ENCODE results near the gene OSTN. TPM values are rescaled to one million over a fixed set of nuclear protein-coding genes. Genes with fewer than 3 reads are reported as not detected.

The OSTN gene
- polyA plus RNA-seq, 1 experiment: not detected

GRCh38 chr3:191221638-191222037, 22.6 kb downstream of the OSTN start:
- H3K27ac ChIP-seq (ENCODE audit: low read depth, low read length): no peak overlapping the region
- CTCF ChIA-PET: no interaction called here
- no peak for DNase-seq (ENCODE audit: low read depth, low spot score)
- H3K9me3 ChIP-seq (ENCODE audit: control insufficient read depth, insufficient read depth, low read length): no peaks in the 10 kb centered on the region
- no peak for TF ChIP-seq CTCF (IDR thresholded peaks at IDR 0.05; ENCODE audit: low read depth, low read length)
- no peak overlapping the region for H3K4me3 ChIP-seq (ENCODE audit: low read depth, low read length)
- POLR2A ChIA-PET: no interaction called here
- H3K27me3 ChIP-seq (ENCODE audit: control insufficient read depth, insufficient read depth, low read length): no peaks in the 10 kb centered on the region

GRCh38 chr3:191227541-191227940, 28.5 kb downstream of the OSTN start:
- no peak for TF ChIP-seq CTCF (IDR thresholded peaks at IDR 0.05; ENCODE audit: low read depth, low read length)
- DNase-seq (ENCODE audit: low read depth, low spot score): no peak
- Histone ChIP-seq H3K27me3 (ENCODE audit: control insufficient read depth, insufficient read depth, low read length) (no peaks in the 10 kb centered on the region), H3K27ac (ENCODE audit: low read depth, low read length) (no peak overlapping the region), H3K4me3 (ENCODE audit: low read depth, low read length) (no peak overlapping the region), H3K9me3 (ENCODE audit: control insufficient read depth, insufficient read depth, low read length) (no peaks in the 10 kb centered on the region)
- ChIA-PET POLR2A (no interaction called here), CTCF (no interaction called here)

DNA sequence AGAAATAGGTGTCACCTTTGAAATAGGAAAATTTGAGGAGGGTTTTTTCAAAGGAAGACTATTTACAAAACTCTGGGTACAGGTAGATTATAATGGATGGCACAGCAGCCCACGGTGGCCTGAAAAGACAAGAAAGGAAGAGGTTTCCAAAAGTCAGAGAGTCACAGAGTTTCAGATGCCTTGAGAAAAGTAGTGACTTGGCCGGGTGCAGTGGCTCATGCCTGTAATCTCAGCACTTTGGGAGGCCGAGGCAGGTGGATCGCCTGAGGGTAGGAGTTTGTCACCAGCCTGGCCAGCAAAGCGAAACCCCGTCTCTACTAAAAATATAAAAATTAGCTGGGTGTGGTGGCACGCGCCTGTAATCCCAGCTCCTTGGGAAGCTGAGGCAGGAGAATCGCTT, 35.2 kb downstream of the OSTN start:
- POLR2A ChIA-PET: no interaction called here
- Histone ChIP-seq H3K9me3 (ENCODE audit: control insufficient read depth, insufficient read depth, low read length) (no peaks in the 10 kb centered on the region), H3K27me3 (ENCODE audit: control insufficient read depth, insufficient read depth, low read length) (no peaks in the 10 kb centered on the region), H3K4me3 (ENCODE audit: low read depth, low read length) (no peak overlapping the region), H3K27ac (ENCODE audit: low read depth, low read length) (no peak overlapping the region)
- DNase-seq (ENCODE audit: low read depth, low spot score): no peak
- TF ChIP-seq CTCF (IDR thresholded peaks at IDR 0.05; ENCODE audit: low read depth, low read length): no peak
- CTCF ChIA-PET: no interaction called here

- no peaks in the 10 kb centered on the region for H3K9me3 ChIP-seq (ENCODE audit: control insufficient read depth, insufficient read depth, low read length)
- POLR2A ChIA-PET: no interaction called here
- CTCF ChIA-PET: interaction anchor here (1.0 to 1.6 kb wide), 2 partner anchors 351 to 1209 kb away, joined by 3 read pairs; no protein-coding TSS in a partner anchor
- no peak overlapping the region for H3K4me3 ChIP-seq (ENCODE audit: low read depth, low read length)
- DNase-seq (ENCODE audit: low read depth, low spot score): no peak
- peak overlapping the region; percentile 70 for H3K27ac ChIP-seq (ENCODE audit: low read depth, low read length)
- H3K27me3 ChIP-seq (ENCODE audit: control insufficient read depth, insufficient read depth, low read length): no peaks in the 10 kb centered on the region
- TF ChIP-seq CTCF (IDR thresholded peaks at IDR 0.05; ENCODE audit: low read depth, low read length): no peak
Observed at GRCh38 chr3:191235331-191236314, 36.6 kb downstream of the OSTN start.

DNA sequence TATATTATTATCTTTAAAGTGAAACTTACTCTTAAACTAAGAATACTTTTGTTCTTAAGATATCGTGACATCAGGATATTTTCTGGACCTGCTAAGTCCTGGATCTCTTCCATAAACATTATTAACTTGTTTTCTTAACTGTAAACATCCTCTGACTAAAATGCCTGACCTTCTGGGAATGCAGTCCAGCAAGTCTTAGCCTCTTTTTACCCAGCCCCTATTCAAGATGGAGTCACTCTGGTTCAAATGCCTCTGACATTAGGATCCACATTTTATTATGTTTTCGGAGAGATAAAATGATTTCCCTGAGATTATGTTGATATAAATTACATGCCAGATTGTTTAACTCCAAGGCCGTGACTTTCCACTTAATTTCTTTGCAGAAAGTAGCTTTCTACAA, 37.6 kb downstream of the OSTN start:
- TF ChIP-seq CTCF (IDR thresholded peaks at IDR 0.05; ENCODE audit: low read depth, low read length): no peak
- Histone ChIP-seq H3K4me3 (ENCODE audit: low read depth, low read length) (no peak overlapping the region), H3K27me3 (ENCODE audit: control insufficient read depth, insufficient read depth, low read length) (no peaks in the 10 kb centered on the region), H3K27ac (ENCODE audit: low read depth, low read length) (no peak overlapping the region), H3K9me3 (ENCODE audit: control insufficient read depth, insufficient read depth, low read length) (peaks cover 4% of the 10 kb centered on the region; the same call in 1 of the 2 replicates)
- CTCF ChIA-PET: interaction anchor here (0.6 kb wide), 1 partner anchor 41 kb away, joined by 6 read pairs; no protein-coding TSS in a partner anchor
- POLR2A ChIA-PET: no interaction called here
- DNase-seq (ENCODE audit: low read depth, low spot score): peak; percentile 36

Data from AG04450 (cell line).